Esophagus muscularis mucosa (tissue), 3 donors: ENCODE data around the gene VAPB.

ENCODE experiments used
- CTCF ChIP-seq, 3 experiments: fragments of 200-600 bp in 2 of 3; fragments of 450-650 bp in 1 of 3; sonication (generic) in 2 of 3; IDR thresholded peaks; one replicate each; pipeline ENCODE4 v1.5.1; 2017 to 2019; ENCODE audit warnings: antibody characterized with exemption in 3 of 3, mild to moderate bottlenecking in 2 of 3, moderate library complexity in 1 of 3
- POLR2A ChIP-seq: fragments of 450-650 bp; IDR thresholded peaks from one replicate; pipeline ENCODE4 v1.6.1; 2017; ENCODE audit warnings: antibody characterized with exemption, moderate library complexity, mild to moderate bottlenecking, low read depth

- TF ChIP-seq CTCF (IDR thresholded peaks at IDR 0.05) (no peak), POLR2A (no peak)
Measured at GRCh38 chr20:58381627-58382026, 7.4 kb upstream of the VAPB start.
